ENCODE measurements around the gene OR10K2.

- TF ChIP-seq ZBTB43 (CRISPR knock-in tag; IDR thresholded peaks at IDR 0.05) (no peak), CTCF (IDR thresholded peaks at IDR 0.05) (no peak)
Observed at GRCh38 chr1:158398818-158399514, 27.1 kb downstream of the OR10K2 start, which contains the start of gene OR10T2.

Data from WTC11 (cell line).